Measurements from ENCODE around the gene PCSK6.
"Not testable (repeated sequence)": the region's sequence is repeated elsewhere in the genome, so short reads cannot be mapped to it uniquely, and the experiment has no call there.

Gene PCSK6

DNA sequence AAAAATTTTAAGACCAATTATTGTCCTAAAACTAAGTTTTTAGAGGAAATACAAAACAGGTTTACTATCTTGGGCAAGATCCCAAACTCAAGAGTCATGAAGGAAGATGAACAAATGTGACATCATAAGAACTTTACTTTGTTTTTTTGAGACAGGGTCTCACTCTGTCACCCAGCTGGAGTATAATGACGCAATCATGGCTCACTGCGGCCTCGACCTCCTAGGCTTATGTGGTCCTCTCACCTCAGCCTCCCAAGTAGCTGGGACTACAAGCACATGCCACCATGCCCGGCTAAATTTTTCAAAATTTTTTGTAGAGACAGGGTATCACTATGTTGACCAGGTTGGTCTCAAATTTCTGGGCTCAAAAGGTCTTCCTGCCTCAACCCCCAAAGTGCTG, 69.3 kb downstream of the PCSK6 start:
- DNase-seq (ENCODE audit: low spot score) = no peak
- in situ Hi-C loops (cut with MboI; ENCODE audit: low pct_unique_long_range_greater_than_20kb, low sequenced_read_pairs, unreplicated experiment) = no loop called here
- TF ChIP-seq, protein P1, sequence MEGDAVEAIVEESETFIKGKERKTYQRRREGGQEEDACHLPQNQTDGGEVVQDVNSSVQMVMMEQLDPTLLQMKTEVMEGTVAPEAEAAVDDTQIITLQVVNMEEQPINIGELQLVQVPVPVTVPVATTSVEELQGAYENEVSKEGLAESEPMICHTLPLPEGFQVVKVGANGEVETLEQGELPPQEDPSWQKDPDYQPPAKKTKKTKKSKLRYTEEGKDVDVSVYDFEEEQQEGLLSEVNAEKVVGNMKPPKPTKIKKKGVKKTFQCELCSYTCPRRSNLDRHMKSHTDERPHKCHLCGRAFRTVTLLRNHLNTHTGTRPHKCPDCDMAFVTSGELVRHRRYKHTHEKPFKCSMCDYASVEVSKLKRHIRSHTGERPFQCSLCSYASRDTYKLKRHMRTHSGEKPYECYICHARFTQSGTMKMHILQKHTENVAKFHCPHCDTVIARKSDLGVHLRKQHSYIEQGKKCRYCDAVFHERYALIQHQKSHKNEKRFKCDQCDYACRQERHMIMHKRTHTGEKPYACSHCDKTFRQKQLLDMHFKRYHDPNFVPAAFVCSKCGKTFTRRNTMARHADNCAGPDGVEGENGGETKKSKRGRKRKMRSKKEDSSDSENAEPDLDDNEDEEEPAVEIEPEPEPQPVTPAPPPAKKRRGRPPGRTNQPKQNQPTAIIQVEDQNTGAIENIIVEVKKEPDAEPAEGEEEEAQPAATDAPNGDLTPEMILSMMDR (IDR thresholded peaks at IDR 0.05; ENCODE audit: extremely low read depth, insufficient read depth, missing control alignments) = no peak

DNA sequence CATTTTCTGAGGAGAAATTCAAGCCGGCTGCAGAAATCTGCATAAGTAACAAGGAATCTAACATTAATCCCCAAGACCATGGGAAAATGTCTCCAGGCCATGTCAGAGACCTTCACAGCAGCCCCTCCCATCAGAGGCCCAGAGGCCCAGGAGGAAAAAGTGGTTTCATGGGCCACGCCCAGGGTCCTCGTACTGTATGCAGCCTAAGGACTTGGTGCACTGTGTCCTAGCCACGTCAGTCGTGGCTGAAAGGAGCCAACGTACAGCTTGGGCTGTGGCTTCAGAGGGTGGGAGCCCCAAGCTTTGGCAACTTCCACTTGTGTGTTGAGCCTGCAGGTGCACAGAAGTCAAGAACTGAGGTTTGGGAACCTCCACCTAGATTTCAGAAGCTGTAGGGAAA, 73.0 kb downstream of the PCSK6 start:
- in situ Hi-C loops (cut with MboI; ENCODE audit: low pct_unique_long_range_greater_than_20kb, low sequenced_read_pairs, unreplicated experiment) = not testable (repeated sequence)

DNA sequence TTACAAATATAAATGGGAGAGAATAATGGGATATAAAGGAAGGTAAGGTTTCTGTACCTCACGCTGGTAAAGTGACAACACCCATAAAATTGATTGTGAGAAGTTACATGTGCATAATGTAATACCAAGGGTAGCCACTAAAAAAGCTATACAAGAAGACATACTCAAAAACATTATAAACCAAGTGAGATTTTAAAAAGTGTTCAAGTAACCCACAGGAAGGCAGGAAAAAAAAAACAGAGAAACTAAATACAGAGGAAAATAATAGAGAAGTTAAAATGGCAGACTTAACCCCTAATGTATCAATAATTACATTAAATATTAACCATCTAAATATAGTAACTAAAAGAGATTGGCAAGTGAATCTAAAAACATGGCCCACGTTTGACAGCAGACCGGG, 76.3 kb downstream of the PCSK6 start:
- no peak for DNase-seq (ENCODE audit: low spot score)
- in situ Hi-C loops (cut with MboI; ENCODE audit: low pct_unique_long_range_greater_than_20kb, low sequenced_read_pairs, unreplicated experiment) = no loop called here
- TF ChIP-seq, protein P1 (IDR thresholded peaks at IDR 0.05; ENCODE audit: extremely low read depth, insufficient read depth, missing control alignments) = no peak

More for the DNA sequence above, 73.0 kb downstream of the PCSK6 start:
- not testable (repeated sequence) for DNase-seq (ENCODE audit: low spot score)

DNA sequence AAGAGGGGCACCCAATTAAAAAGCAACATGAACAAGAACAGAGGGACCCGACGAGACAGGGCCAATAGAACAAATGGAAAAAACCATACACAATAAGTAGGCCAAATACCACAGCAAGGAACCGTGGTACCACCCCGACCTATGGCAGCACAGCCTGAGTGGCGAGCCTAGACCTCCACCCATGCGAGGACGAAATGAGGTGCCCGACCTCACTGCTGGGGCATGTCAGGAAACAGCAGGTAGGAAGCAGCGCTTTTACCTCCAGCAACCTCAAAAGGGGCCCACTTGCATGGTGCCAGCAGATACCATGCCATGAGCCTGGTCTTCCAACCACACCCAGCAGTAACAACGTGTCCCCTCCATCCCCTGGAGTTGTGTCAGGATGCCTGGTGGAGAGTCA, 77.9 kb downstream of the PCSK6 start:
- DNase-seq (ENCODE audit: low spot score) = no peak
- in situ Hi-C loops (cut with MboI; ENCODE audit: low pct_unique_long_range_greater_than_20kb, low sequenced_read_pairs, unreplicated experiment) = no loop called here
- TF ChIP-seq, protein P1 (IDR thresholded peaks at IDR 0.05; ENCODE audit: extremely low read depth, insufficient read depth, missing control alignments) = no peak

DNA sequence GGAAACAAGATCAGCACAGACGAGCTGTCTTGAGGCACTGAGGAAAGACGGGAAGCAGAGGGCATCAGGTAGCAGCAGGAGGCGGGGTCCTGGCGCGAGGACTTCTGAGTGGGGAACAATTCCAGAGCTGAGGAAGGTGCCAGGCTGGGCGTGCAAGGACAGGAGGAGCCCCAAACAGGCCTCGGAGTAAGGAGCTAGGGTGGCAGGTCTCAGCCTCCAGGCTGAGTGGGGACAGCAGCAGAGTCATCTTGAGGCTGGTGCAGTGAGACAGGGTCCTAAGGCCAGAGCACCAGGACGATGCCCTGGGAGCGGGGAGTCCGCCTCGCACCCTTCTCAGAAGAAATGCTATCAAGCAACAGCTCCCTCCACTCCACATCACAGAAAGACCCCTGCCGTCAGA, 78.4 kb downstream of the PCSK6 start:
- no peak for DNase-seq (ENCODE audit: low spot score)
- TF ChIP-seq, protein P1 (IDR thresholded peaks at IDR 0.05; ENCODE audit: extremely low read depth, insufficient read depth, missing control alignments) = no peak
- in situ Hi-C loops (cut with MboI; ENCODE audit: low pct_unique_long_range_greater_than_20kb, low sequenced_read_pairs, unreplicated experiment) = no loop called here

DNA sequence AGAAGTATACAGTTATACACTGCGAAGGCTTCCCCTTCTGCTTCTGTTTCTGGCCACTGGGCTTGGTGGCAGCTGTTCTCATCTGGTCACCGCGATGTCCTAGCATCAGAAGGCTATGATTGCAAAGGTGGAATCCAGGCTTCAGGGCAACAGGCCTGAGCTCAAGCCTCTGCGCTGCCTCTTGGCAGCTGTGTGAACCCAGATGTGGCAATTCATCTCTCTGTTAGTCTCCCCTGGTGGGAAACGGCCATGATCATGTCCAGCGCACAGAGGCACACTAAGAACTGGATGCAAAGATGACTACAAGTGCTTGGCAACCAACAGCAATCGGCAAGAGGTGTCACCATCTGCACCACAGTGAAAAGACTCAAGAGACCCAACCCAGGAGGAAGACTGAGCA, 78.9 kb downstream of the PCSK6 start:
- TF ChIP-seq, protein P1 (IDR thresholded peaks at IDR 0.05; ENCODE audit: extremely low read depth, insufficient read depth, missing control alignments) = no peak
- in situ Hi-C loops (cut with MboI; ENCODE audit: low pct_unique_long_range_greater_than_20kb, low sequenced_read_pairs, unreplicated experiment) = no loop called here
- no peak for DNase-seq (ENCODE audit: low spot score)

DNA sequence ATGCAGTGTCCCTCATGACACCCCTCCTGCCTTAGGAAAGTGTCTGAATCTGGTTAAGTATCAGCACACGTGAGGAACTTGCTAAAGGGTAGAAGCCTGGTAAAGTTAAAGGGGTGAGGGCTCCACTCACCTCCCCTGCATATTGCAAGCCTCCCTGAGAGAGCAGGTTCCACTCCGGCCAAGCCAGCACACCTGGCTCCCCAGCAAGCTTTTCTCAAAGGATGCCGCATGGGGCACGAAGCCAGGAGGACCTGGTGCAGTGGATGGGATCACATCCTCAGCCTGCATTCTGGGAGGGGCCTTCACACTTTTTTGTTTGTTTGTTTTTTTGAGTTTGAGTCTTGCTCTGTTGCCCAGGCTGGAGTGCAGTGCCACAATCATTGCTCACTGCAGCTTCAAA, 79.9 kb downstream of the PCSK6 start:
- TF ChIP-seq, protein P1 (IDR thresholded peaks at IDR 0.05; ENCODE audit: extremely low read depth, insufficient read depth, missing control alignments) = no peak
- in situ Hi-C loops (cut with MboI; ENCODE audit: low pct_unique_long_range_greater_than_20kb, low sequenced_read_pairs, unreplicated experiment) = no loop called here
- no peak for DNase-seq (ENCODE audit: low spot score)

Measured in GM13977 (cell line).